Measurements from ENCODE around the gene NCAM2.

Gene NCAM2

DNA sequence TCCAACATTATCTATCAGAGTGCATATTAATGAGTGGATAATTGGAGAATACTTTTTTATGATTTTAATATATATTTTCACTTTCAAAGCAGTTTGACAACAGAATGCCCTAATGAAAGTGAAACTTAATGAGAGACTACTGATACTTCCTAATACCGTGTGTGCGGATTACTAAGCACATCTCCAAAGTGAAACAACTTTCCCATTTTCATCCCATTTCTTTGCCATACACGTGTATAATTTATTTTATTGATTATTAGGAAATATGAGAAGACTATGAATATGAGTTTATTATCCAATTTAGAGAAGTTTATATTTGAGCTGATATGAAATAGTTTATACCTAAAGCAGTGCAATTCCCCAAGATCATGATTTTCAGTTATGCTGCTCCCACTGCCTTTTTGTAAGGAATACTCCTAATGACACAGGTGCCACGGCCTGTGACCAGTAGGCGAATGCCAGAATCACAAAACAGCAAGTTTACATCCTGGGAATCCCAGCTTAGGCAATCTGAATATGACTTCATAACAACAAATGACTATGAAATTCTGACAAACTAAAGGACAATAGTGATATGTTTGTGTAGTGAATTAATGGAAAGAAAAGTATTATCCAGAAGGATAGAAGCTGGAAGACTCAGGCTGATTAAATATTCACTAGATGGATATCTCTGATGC is 202.9 kb downstream of the NCAM2 start:
- peak overlapping the region in 1 of 2 experiments; percentile 80 for H3K4ac ChIP-seq (ENCODE audit: low read depth in 1 of 2, low read length in 2 of 2)
- no peak overlapping the region for H3K23ac ChIP-seq (ENCODE audit: low read length in 2 of 2)
- peak overlapping the region; percentile 75 for H2AK5ac ChIP-seq (ENCODE audit: low read length, severe bottlenecking)
- peaks cover 1% of the 10 kb centered on the region for H3K4me1 ChIP-seq (ENCODE audit: control insufficient read depth, insufficient read depth, low read depth, low read length)
- H2BK15ac ChIP-seq (ENCODE audit: low read depth, poor library complexity, severe bottlenecking), result no peak overlapping the region
- H3K9me3 ChIP-seq (ENCODE audit: control insufficient read depth, low read length), result no peaks in the 10 kb centered on the region
- WGBS, result 44% methylated on average over 3 of the region's 5 CpGs
- H3K27me3 ChIP-seq (ENCODE audit: control insufficient read depth in 1 of 2, insufficient read depth in 1 of 2, low read length in 2 of 2), result no peaks in the 10 kb centered on the region
- peak overlapping the region; percentile 94 for H3K9ac ChIP-seq (ENCODE audit: low read length)
- H2AFZ ChIP-seq (ENCODE audit: low read depth, low read length), result peak overlapping the region; percentile 71
- H3K18ac ChIP-seq (ENCODE audit: low read depth in 1 of 2, low read length in 2 of 2), result peak overlapping the region in 1 of 2 experiments; percentile 94
- peak overlapping the region in 1 of 2 experiments; percentile 63 for H3K4me3 ChIP-seq (ENCODE audit: insufficient read depth in 1 of 2, low read depth in 1 of 2, low read length in 2 of 2)
- no peaks in the 10 kb centered on the region for H3K36me3 ChIP-seq (ENCODE audit: control insufficient read depth in 1 of 2, insufficient read depth in 2 of 2, low read depth in 1 of 2, low read length in 2 of 2)
- H4K91ac ChIP-seq (ENCODE audit: low read length), result peak overlapping the region; percentile 64
- peak overlapping the region; percentile 86 for H3K27ac ChIP-seq (ENCODE audit: low read length, poor library complexity, severe bottlenecking)
- peak; percentile 57 for DNase-seq
- H4K8ac ChIP-seq (ENCODE audit: low read length), result peak overlapping the region; percentile 93
- peak overlapping the region; percentile 61 for H2BK120ac ChIP-seq (ENCODE audit: low read depth, low read length)
- H2BK12ac ChIP-seq (ENCODE audit: low read length in 2 of 2), result peak overlapping the region in 1 of 2 experiments; percentile 93
- H3K14ac ChIP-seq (ENCODE audit: low read length in 2 of 2), result no peak overlapping the region
- no peak overlapping the region for H3K4me2 ChIP-seq (ENCODE audit: low read length, poor library complexity, severe bottlenecking)
- H2BK5ac ChIP-seq (ENCODE audit: low read depth, low read length, poor library complexity, severe bottlenecking), result peak overlapping the region; percentile 51
- no peaks in the 10 kb centered on the region for H3K79me1 ChIP-seq (replicated peaks; ENCODE audit: low read length, poor library complexity, severe bottlenecking)

DNA sequence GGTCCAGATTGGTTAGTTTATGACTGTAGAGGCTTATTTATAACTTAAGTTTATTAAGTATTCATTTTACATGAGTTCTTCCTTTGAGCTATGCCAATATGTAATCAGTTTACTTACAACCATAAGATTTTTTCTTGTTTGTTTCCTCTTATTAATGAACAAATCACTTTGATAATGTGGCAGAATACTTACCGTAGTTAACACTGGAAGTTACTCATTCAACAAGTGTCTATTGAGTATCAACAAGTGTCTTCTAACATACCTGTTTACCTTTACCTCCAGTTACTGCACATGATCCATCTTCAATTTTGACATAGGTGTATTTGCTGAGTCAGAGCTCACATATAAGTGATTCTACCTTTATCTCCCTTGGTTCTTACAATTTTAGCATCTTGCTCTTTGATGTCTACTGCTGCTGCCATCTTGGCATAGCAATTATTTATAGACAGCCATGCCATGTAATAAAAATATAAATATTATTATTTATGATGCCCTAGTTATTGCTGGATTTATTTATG is 205.7 kb downstream of the NCAM2 start:
- Histone ChIP-seq H2BK120ac (ENCODE audit: low read depth, low read length) (no peak overlapping the region), H2BK5ac (ENCODE audit: low read depth, low read length, poor library complexity, severe bottlenecking) (no peak overlapping the region), H3K36me3 (ENCODE audit: control insufficient read depth in 1 of 2, insufficient read depth in 2 of 2, low read depth in 1 of 2, low read length in 2 of 2) (no peaks in the 10 kb centered on the region), H3K4me1 (ENCODE audit: control insufficient read depth, insufficient read depth, low read depth, low read length) (peaks cover 1% of the 10 kb centered on the region), H4K8ac (ENCODE audit: low read length) (no peak overlapping the region), H3K4ac (ENCODE audit: low read depth in 1 of 2, low read length in 2 of 2) (no peak overlapping the region), H3K18ac (ENCODE audit: low read depth in 1 of 2, low read length in 2 of 2) (no peak overlapping the region), H3K27me3 (ENCODE audit: control insufficient read depth in 1 of 2, insufficient read depth in 1 of 2, low read length in 2 of 2) (no peaks in the 10 kb centered on the region), H3K79me1 (replicated peaks; ENCODE audit: low read length, poor library complexity, severe bottlenecking) (no peaks in the 10 kb centered on the region), H2BK12ac (ENCODE audit: low read length in 2 of 2) (no peak overlapping the region), H2AFZ (ENCODE audit: low read depth, low read length) (no peak overlapping the region), H2AK5ac (ENCODE audit: low read length, severe bottlenecking) (no peak overlapping the region), H3K9me3 (ENCODE audit: control insufficient read depth, low read length) (no peaks in the 10 kb centered on the region), H3K14ac (ENCODE audit: low read length in 2 of 2) (no peak overlapping the region), H3K4me2 (ENCODE audit: low read length, poor library complexity, severe bottlenecking) (no peak overlapping the region), H4K91ac (ENCODE audit: low read length) (no peak overlapping the region), H3K27ac (ENCODE audit: low read length, poor library complexity, severe bottlenecking) (no peak overlapping the region), H3K23ac (ENCODE audit: low read length in 2 of 2) (no peak overlapping the region), H3K4me3 (ENCODE audit: insufficient read depth in 1 of 2, low read depth in 1 of 2, low read length in 2 of 2) (no peak overlapping the region), H2BK15ac (ENCODE audit: low read depth, poor library complexity, severe bottlenecking) (no peak overlapping the region), H3K9ac (ENCODE audit: low read length) (no peak overlapping the region)
- 100% methylated on average over 1 of the region's 1 CpG for WGBS
- no peak for DNase-seq

DNA sequence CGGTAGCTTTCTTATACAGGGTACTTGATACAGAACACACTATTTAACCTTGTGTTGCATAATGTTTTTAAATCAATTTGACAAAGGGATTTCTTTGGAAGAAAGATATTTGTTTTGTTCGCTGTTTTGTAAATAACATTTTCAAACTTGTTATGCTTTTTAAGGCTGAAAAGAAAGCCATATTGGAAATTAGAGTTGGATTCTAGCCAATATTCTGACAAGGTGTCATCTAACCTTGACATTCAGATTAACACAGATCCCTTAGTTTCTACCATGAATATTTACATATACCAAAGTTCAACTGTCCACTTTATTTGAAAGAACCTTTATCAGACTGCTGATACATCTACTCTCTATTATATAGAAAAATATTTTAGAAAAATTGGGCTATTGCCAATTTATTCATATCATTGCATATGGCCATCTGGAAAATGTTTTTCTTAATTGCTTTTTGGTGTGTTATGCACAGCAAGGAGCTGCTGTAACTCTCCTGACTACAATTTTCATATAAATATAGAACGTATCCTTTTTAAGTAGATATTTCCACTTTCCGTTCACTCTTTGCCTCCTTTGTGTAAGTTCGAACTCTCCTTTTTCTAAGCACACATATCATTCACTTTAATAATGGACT is 206.3 kb downstream of the NCAM2 start:
- WGBS, result no CpG with 5 or more reads among the region's 5 CpGs
- H3K4me3 ChIP-seq (ENCODE audit: insufficient read depth in 1 of 2, low read depth in 1 of 2, low read length in 2 of 2), result no peak overlapping the region
- no peaks in the 10 kb centered on the region for H3K36me3 ChIP-seq (ENCODE audit: control insufficient read depth in 1 of 2, insufficient read depth in 2 of 2, low read depth in 1 of 2, low read length in 2 of 2)
- H2BK5ac ChIP-seq (ENCODE audit: low read depth, low read length, poor library complexity, severe bottlenecking), result no peak overlapping the region
- no peak for DNase-seq
- H3K18ac ChIP-seq (ENCODE audit: low read depth in 1 of 2, low read length in 2 of 2), result no peak overlapping the region
- no peak overlapping the region for H2BK120ac ChIP-seq (ENCODE audit: low read depth, low read length)
- no peak overlapping the region for H4K8ac ChIP-seq (ENCODE audit: low read length)
- H3K27ac ChIP-seq (ENCODE audit: low read length, poor library complexity, severe bottlenecking), result no peak overlapping the region
- H3K14ac ChIP-seq (ENCODE audit: low read length in 2 of 2), result no peak overlapping the region
- no peak overlapping the region for H2AK5ac ChIP-seq (ENCODE audit: low read length, severe bottlenecking)
- H3K23ac ChIP-seq (ENCODE audit: low read length in 2 of 2), result no peak overlapping the region
- no peak overlapping the region for H2BK12ac ChIP-seq (ENCODE audit: low read length in 2 of 2)
- H3K9ac ChIP-seq (ENCODE audit: low read length), result no peak overlapping the region
- H3K4me1 ChIP-seq (ENCODE audit: control insufficient read depth, insufficient read depth, low read depth, low read length), result peaks cover 1% of the 10 kb centered on the region
- H4K91ac ChIP-seq (ENCODE audit: low read length), result no peak overlapping the region
- no peaks in the 10 kb centered on the region for H3K9me3 ChIP-seq (ENCODE audit: control insufficient read depth, low read length)
- no peaks in the 10 kb centered on the region for H3K27me3 ChIP-seq (ENCODE audit: control insufficient read depth in 1 of 2, insufficient read depth in 1 of 2, low read length in 2 of 2)
- no peak overlapping the region for H3K4ac ChIP-seq (ENCODE audit: low read depth in 1 of 2, low read length in 2 of 2)
- no peak overlapping the region for H2BK15ac ChIP-seq (ENCODE audit: low read depth, poor library complexity, severe bottlenecking)
- no peak overlapping the region for H3K4me2 ChIP-seq (ENCODE audit: low read length, poor library complexity, severe bottlenecking)
- no peaks in the 10 kb centered on the region for H3K79me1 ChIP-seq (replicated peaks; ENCODE audit: low read length, poor library complexity, severe bottlenecking)
- no peak overlapping the region for H2AFZ ChIP-seq (ENCODE audit: low read depth, low read length)

DNA sequence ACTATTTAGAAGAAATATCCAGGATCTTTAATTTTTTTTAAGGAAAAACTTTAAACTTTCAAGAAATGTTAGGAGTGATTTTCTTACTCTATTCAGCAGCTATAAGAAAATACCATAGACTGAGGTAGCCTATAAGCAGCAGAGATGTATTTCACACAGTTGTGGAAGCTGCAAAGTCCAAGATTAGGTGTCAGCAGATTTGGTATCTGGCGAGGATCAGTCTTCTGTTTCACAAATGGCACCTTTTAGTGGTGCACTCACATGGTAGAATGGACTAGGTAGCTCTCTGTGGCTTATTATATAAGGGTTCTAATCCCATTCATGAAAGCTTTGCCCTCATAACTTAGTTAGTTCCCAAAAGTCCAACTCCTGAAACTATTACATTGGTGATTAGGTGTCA is 207.4 kb downstream of the NCAM2 start:
- Histone ChIP-seq H3K4ac (ENCODE audit: low read depth in 1 of 2, low read length in 2 of 2) (no peak overlapping the region), H4K91ac (ENCODE audit: low read length) (no peak overlapping the region), H3K9ac (ENCODE audit: low read length) (no peak overlapping the region), H2AK5ac (ENCODE audit: low read length, severe bottlenecking) (no peak overlapping the region), H3K18ac (ENCODE audit: low read depth in 1 of 2, low read length in 2 of 2) (no peak overlapping the region), H2BK15ac (ENCODE audit: low read depth, poor library complexity, severe bottlenecking) (no peak overlapping the region), H3K27me3 (ENCODE audit: control insufficient read depth in 1 of 2, insufficient read depth in 1 of 2, low read length in 2 of 2) (no peaks in the 10 kb centered on the region), H2BK5ac (ENCODE audit: low read depth, low read length, poor library complexity, severe bottlenecking) (no peak overlapping the region), H3K23ac (ENCODE audit: low read length in 2 of 2) (no peak overlapping the region), H3K27ac (ENCODE audit: low read length, poor library complexity, severe bottlenecking) (no peak overlapping the region), H3K9me3 (ENCODE audit: control insufficient read depth, low read length) (no peaks in the 10 kb centered on the region), H3K79me1 (replicated peaks; ENCODE audit: low read length, poor library complexity, severe bottlenecking) (no peaks in the 10 kb centered on the region), H2BK120ac (ENCODE audit: low read depth, low read length) (no peak overlapping the region), H2BK12ac (ENCODE audit: low read length in 2 of 2) (no peak overlapping the region), H3K4me1 (ENCODE audit: control insufficient read depth, insufficient read depth, low read depth, low read length) (peaks cover 1% of the 10 kb centered on the region), H4K8ac (ENCODE audit: low read length) (no peak overlapping the region), H3K4me2 (ENCODE audit: low read length, poor library complexity, severe bottlenecking) (no peak overlapping the region), H2AFZ (ENCODE audit: low read depth, low read length) (no peak overlapping the region), H3K4me3 (ENCODE audit: insufficient read depth in 1 of 2, low read depth in 1 of 2, low read length in 2 of 2) (no peak overlapping the region), H3K14ac (ENCODE audit: low read length in 2 of 2) (no peak overlapping the region), H3K36me3 (ENCODE audit: control insufficient read depth in 1 of 2, insufficient read depth in 2 of 2, low read depth in 1 of 2, low read length in 2 of 2) (no peaks in the 10 kb centered on the region)
- no peak for DNase-seq
- WGBS, result 75% methylated on average over 1 of the region's 1 CpG

Measured in mesenchymal stem cell (in vitro differentiated cells and primary cell).